Peyer's patch (tissue), 4 donors: ENCODE results near the gene SMNDC1. TPM values are rescaled to one million over a fixed set of nuclear protein-coding genes. Genes with fewer than 3 reads are reported as not detected.
"Not testable (repeated sequence)": the region's sequence is repeated elsewhere in the genome, so short reads cannot be mapped to it uniquely, and the experiment has no call there.

Source experiments
- DNase-seq, 3 donors: peaks; one replicate each; pipeline ENCODE4 v3.0.0-alpha.2; 2017 to 2019
- H3K27ac ChIP-seq, 4 donors: fragments of 200-600 bp; sonication (generic); one replicate each; pipeline ENCODE4 v1.5.1; 2016 to 2019
- H3K27me3 ChIP-seq, 2 donors: fragments of 200-600 bp; sonication (generic); one replicate each; pipeline ENCODE4 v1.5.1; 2019
- H3K36me3 ChIP-seq, 3 donors: fragments of 200-600 bp; sonication (generic); one replicate each; pipeline ENCODE4 v1.5.1; 2016 to 2019
- H3K4me1 ChIP-seq, 4 donors: fragments of 200-600 bp; sonication (generic); one replicate each; pipeline ENCODE4 v1.5.1; 2016 to 2019
- H3K4me3 ChIP-seq, 4 donors: fragments of 200-600 bp; sonication (generic); 1 replicate in 3 of 4; 2 replicates in 1 of 4; pipeline ENCODE4 v1.5.1; 2016 to 2019; ENCODE audit warnings: mild to moderate bottlenecking in 1 of 4
- H3K9me3 ChIP-seq, 4 donors: fragments of 200-600 bp; sonication (generic); one replicate each; pipeline ENCODE4 v1.5.1; 2016 to 2019; ENCODE audit warnings: mild to moderate bottlenecking in 1 of 4
- POLR2A ChIP-seq, 2 donors: fragments of 450-650 bp; IDR thresholded peaks; one replicate each; pipeline ENCODE4 v1.5.1; 2017; ENCODE audit warnings: antibody characterized with exemption in 2 of 2, mild to moderate bottlenecking in 2 of 2, moderate library complexity in 2 of 2
- total RNA-seq, 4 donors: library from RNA; depleted of rRNA; stranded (reverse); fragments of >200 nt; gene quantifications; one replicate each; pipeline ENCODE4 v1.1.0, GENCODE V29; 2016
- TF ChIP-seq, protein P1 (sequence below), 6 experiments: fragments of 450-650 bp in 4 of 6; fragments of 200-600 bp in 2 of 6; sonication (generic) in 1 of 6; IDR thresholded peaks; one replicate each; pipeline ENCODE4 v1.5.1; 2017 to 2019; ENCODE audit warnings: antibody characterized with exemption in 6 of 6, mild to moderate bottlenecking in 3 of 6, moderate library complexity in 1 of 6

Gene SMNDC1
- total RNA-seq, 4 donors from 2014 or later: 10.5 to 40.4 (median 17.5) TPM

DNA sequence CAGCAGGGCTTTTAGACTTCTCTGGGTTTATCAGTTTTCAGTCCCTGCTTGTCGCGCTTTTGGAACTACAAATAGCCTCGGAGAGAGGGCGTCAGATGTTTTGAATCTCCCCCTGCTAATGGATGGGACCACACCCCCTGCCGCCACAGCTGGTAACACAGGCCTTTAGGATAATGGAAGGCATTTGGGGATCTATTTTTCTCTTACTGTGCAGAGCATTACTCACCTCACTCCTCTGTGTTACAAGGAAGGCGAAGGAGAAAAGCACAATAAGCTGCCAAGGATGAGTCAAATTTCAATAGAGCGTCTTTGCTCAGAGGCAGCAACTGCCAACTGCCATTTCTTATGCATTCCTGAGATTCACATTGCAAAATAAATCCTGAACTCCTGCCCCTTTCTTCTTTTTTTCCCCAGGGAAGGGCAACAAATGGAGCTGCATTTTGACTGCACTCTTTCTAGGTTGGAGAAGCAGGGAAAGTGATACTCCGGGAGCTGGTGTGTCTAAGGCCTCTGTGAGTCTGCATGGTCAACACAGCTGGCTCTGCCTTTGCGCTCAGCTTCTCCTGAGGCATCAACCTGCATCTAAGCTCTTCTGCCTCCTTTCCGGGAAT lies 31.5 kb upstream of the SMNDC1 start:
- no peaks in the 10 kb centered on the region for H3K27me3 ChIP-seq
- no peak for DNase-seq
- no peaks in the 10 kb centered on the region for H3K4me1 ChIP-seq
- peaks cover 0 to 8% (median 2%) of the 10 kb centered on the region in 4 donors for H3K9me3 ChIP-seq
- H3K4me3 ChIP-seq: no peak overlapping the region
- no peaks in the 10 kb centered on the region for H3K36me3 ChIP-seq
- no peak for TF ChIP-seq POLR2A (IDR thresholded peaks at IDR 0.05)
- TF ChIP-seq, protein P1, sequence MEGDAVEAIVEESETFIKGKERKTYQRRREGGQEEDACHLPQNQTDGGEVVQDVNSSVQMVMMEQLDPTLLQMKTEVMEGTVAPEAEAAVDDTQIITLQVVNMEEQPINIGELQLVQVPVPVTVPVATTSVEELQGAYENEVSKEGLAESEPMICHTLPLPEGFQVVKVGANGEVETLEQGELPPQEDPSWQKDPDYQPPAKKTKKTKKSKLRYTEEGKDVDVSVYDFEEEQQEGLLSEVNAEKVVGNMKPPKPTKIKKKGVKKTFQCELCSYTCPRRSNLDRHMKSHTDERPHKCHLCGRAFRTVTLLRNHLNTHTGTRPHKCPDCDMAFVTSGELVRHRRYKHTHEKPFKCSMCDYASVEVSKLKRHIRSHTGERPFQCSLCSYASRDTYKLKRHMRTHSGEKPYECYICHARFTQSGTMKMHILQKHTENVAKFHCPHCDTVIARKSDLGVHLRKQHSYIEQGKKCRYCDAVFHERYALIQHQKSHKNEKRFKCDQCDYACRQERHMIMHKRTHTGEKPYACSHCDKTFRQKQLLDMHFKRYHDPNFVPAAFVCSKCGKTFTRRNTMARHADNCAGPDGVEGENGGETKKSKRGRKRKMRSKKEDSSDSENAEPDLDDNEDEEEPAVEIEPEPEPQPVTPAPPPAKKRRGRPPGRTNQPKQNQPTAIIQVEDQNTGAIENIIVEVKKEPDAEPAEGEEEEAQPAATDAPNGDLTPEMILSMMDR (IDR thresholded peaks at IDR 0.05): no peak
- no peak overlapping the region for H3K27ac ChIP-seq

DNA sequence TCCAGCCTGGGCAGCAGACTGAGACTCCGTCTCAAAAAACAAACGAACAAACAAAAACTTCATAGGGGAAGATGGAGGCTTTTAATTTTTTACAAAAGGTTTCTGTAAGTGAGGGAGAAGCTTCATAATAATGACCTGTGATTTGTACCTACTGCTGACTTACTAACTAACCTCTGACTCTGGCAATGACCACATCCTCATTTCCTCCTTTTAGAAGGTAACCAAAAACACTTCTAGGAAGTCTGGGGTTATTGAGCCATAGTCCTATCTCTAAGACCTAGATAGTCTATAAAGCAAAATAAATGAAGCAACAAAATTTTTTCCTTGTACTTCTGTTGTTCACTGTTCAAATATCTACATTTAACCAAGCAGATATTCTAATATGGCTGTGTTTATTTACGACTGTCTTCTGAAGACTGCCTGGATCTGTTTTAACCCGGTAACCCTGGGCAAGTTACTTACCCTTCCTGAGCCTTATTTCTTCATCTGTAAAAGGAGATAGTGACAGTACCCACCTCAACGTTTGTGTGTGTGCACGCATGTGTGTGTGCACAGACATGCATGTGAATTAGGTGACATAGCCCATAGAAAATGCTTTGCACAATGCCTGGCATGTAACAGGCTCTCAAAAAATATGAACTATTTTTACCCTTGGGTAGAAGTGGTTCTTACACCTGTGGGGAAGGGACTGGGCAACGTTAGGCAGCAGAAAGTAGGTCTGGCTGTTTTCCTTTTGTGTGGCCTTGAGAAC lies 30.8 kb upstream of the SMNDC1 start:
- TF ChIP-seq, protein P1 (IDR thresholded peaks at IDR 0.05): no peak
- no peak for TF ChIP-seq POLR2A (IDR thresholded peaks at IDR 0.05)
- Histone ChIP-seq H3K9me3 (peaks cover 0 to 14% (median 4%) of the 10 kb centered on the region in 4 donors), H3K36me3 (no peaks in the 10 kb centered on the region), H3K4me3 (no peak overlapping the region), H3K4me1 (no peaks in the 10 kb centered on the region), H3K27me3 (no peaks in the 10 kb centered on the region), H3K27ac (no peak overlapping the region)
- DNase-seq: no peak

DNA sequence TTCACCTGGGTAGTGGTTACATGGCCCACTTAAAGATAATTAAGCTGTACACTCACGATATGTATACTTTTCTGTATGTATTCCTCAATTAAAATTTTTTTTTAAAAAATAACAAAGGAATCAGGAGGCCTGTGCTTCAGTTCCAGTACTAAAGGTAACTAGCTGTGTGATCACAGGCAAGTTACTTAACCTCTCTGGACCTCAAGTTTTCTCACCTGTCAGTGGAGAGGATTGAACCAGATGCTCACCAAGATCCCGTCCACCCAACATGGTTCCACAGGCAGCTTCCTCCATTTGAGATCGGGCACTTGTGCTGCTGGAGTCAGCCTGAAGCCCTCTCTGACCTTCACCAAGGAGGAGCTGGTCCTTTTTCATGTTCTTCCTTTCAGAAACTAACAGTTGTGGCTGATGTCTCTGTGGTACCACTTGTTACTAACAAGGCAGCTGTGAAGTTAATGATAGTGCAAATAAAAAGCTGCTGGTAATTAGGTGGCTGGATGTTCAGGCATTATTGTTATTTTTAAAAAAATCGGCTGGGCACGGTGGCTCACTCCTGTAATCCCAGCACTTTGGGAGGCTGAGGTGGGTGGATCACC lies 29.4 kb upstream of the SMNDC1 start:
- Histone ChIP-seq H3K36me3 (no peaks in the 10 kb centered on the region), H3K27me3 (no peaks in the 10 kb centered on the region), H3K4me3 (no peak overlapping the region), H3K4me1 (no peaks in the 10 kb centered on the region), H3K9me3 (peaks cover 0 to 14% (median 4%) of the 10 kb centered on the region in 4 donors), H3K27ac (no peak overlapping the region)
- TF ChIP-seq, protein P1 (IDR thresholded peaks at IDR 0.05): no peak
- no peak for DNase-seq

DNA sequence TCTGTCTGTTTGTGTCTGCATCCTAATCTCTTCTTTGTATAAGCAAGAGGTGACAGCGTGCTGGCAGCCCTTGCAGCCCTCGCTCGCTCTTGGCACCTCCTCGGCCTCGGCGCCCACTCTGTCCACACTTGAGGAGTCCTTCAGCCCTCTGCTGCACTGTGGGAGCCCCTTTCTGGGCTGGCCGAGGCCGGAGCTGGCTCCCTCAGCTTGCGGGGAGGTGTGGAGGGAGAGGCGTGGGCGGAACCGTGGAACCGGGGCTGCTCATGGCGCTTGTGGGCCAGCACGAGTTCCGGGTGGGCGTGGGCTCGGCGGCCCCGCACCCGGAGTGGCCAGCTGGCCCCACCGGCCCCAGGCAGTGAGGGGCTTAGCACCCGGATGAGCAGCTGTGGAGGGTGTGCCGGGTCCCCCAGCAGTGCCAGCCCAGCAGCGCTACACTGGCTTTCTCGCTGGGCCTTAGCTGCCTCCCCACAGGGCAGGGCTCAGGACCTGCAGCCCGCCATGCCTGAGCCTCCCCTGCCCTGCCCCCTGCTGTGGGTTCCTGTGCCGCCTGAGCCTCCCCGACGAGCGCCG lies 26.6 kb upstream of the SMNDC1 start:
- H3K4me3 ChIP-seq, H3K36me3 ChIP-seq, H3K4me1 ChIP-seq, H3K27me3 ChIP-seq, H3K27ac ChIP-seq, DNase-seq: not testable (repeated sequence)
- peaks cover 0 to 14% (median 4%) of the 10 kb centered on the region in 4 donors for H3K9me3 ChIP-seq

DNA sequence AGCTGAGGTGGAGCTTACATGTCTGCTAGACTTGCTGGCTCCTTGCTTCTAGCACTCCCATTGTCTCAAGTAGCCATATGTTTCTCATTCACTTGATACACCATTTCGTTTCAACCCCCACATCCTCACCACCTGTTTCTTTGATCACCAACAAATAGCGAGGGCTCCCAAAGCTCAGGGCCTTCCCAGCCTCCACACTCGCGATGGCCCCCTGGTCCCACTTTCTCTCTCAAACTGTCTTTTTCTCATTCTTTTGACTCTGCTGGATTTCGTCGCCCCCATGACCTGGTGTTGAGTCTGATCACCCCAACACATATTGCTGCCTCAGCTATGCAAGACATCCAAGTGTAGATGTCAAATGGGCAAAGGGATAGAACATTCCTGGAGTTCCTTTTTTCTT lies 26.0 kb upstream of the SMNDC1 start:
- Histone ChIP-seq H3K9me3 (peaks cover 0 to 14% (median 4%) of the 10 kb centered on the region in 4 donors), H3K36me3 (no peaks in the 10 kb centered on the region), H3K4me1 (peaks cover 0 to 2% (median 0%) of the 10 kb centered on the region in 4 donors), H3K27me3 (no peaks in the 10 kb centered on the region), H3K4me3 (no peak overlapping the region), H3K27ac (no peak overlapping the region)
- DNase-seq: no peak
- no peak for TF ChIP-seq POLR2A (IDR thresholded peaks at IDR 0.05)

DNA sequence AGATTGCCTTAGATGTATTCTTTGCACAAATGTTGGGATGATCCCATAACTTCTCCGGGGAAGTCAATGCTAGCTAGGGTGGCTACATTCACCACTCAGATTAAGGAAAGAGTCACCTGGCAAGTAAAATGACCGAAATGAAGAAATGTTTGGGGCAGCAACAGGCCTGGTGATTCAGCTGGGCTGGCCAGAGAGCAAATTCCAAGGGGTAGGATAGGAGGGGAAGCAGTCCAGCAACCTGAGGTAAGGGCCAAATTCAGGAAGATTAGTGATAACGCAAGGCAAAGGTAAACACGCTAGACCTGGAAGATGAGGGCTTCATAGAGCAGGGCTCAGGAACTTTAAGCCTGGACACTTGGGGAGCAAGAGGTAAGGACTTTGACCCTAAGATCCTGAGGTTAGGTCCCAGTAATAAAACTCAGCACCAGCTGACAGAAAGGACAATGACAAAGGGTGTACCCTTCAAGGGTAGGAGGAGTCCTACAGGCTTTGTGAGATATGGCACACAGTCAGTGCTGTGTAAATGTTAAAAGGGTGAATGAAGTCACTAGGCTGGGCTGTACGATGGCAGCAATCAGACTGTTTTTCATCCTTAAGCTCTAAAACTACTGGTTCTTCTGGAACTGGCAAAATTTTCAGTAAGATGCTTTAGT lies 22.7 kb upstream of the SMNDC1 start:
- no peaks in the 10 kb centered on the region for H3K36me3 ChIP-seq
- no peak overlapping the region for H3K27ac ChIP-seq
- H3K9me3 ChIP-seq: peaks cover 0 to 14% (median 4%) of the 10 kb centered on the region in 4 donors
- H3K4me1 ChIP-seq: peaks cover 0 to 2% (median 0%) of the 10 kb centered on the region in 4 donors
- no peak for DNase-seq
- H3K4me3 ChIP-seq: no peak overlapping the region
- no peak for TF ChIP-seq POLR2A (IDR thresholded peaks at IDR 0.05)
- TF ChIP-seq, protein P1 (IDR thresholded peaks at IDR 0.05): peak in 3 of 6 experiments; percentile 39 to 44 (median 42)
- no peaks in the 10 kb centered on the region for H3K27me3 ChIP-seq
